ENCODE measurements around the gene TREM2.

TREM2 gene

GRCh38 chr6:41182069-41183034, 19.4 kb upstream of the TREM2 start:
- peak; percentile 82 for DNase-seq

- DNase-seq: no peak
These were observed 18.6 kb upstream of the TREM2 start for GRCh38 chr6:41181566-41181965.

DNA sequence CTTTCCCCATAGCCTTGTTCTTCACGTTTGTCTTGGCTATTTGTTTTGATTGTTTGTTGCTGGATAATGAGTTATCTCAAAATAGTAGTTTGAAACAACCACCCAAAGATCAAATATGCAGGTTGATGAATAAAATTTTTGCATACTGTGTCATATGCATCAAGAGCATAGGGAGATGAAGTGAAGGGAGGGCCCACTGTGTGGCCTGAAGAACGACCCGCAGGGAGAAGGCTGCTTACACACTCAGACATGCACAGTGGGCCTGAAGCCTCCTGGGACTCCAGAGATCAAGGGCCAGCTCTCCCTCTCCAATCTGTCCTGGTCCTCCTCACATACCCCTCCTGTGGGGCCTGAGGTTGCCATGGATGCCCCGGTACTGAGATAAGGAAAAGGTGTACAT, 16.2 kb upstream of the TREM2 start:
- DNase-seq: no peak

- DNase-seq: no peak
These were observed 14.8 kb upstream of the TREM2 start for GRCh38 chr6:41177695-41178094.

DNA sequence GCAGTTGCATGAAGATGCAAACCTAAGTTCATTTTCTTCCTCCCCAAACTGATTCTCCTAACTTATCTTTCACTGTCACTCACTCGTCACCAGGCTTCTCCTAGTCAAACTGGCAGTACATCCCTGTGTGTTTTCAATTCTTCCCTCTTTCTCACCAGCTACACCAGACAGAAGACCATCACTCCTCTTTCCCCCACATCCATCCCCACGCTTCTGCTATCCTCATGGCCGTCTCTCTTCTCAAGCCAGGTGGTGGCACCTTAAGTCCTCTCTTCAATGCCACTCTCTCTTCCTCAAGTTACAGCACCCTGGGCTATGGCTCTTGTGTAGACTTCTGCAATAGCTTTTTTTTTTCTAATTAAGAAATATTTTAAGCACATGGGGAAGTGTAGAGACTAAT, 14.4 kb upstream of the TREM2 start:
- DNase-seq: no peak

DNA sequence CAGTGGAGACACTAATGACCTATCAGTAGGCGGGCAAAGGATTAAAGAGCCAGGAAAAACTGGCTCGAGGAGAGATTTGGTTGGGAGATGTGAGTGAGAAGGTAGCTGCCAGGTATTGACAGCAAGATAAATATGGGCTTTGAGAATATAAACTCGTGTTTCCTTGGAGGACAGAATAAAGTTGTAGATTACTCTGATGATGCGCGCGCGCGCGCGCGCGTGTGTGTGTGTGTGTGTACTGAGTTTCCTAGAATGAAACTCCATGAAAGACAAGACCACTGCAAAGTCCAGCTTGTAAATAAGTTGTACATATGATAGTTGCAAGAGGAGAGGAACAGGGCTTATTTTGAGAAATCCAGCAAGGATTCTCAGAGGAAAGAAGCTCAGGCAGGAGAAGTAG, 13.3 kb upstream of the TREM2 start:
- DNase-seq: no peak

DNA sequence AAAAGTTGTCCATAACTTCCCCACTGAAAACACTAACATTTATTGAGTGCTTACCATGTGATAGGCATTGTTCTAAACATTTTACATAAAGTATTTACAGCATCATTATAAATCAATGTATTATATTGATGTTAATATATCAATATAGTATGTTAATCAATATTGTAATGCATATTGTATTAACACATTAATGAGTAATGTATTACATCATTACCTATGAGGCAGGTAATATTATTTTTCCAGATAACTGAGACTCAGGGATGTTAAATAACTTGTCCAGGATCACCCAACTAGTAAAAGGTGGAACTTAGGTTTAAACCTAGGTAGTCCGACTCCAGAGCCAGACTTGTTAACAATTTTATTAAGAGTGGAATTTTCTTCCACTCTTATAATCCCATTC, 12.2 kb upstream of the TREM2 start:
- no peak for DNase-seq

- no peak for DNase-seq
These were observed 11.7 kb upstream of the TREM2 start for GRCh38 chr6:41174610-41175009.

- no peak for DNase-seq
These were observed 9.0 kb upstream of the TREM2 start for GRCh38 chr6:41171908-41172307.

DNA sequence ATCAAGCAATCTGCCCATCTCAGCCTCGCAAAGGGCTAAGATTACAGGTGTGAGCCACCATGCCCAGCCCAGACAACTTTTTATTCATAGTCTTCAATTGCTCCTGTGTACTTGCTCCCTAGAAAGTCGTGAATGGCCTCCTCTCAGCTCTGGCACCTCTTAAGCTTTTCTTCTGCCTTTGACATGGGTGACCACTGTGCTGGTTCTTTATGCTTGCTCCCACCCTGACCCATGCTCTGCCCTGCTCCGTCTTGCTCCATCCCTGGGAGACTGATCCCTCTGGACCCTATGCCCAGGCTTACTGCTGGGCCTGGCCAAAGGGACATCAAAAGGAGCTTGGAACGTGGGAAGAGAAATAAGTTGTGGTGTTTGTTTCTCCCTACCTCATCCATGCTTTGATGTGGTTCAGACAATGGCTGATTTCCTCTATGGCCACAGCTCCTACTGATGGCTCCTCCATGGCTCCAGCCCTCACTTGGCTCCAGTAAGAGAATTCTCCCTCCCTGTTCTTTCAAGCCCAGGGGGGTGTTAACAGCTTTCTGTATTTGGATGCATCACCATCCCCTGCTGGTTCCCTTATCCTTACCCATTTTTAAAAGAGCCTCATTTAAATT, 7.7 kb upstream of the TREM2 start:
- DNase-seq: no peak

- DNase-seq: no peak
These were observed 4.5 kb upstream of the TREM2 start for GRCh38 chr6:41167173-41167963.

- DNase-seq: no peak
These were observed 1.7 kb upstream of the TREM2 start for GRCh38 chr6:41164551-41165120.

- DNase-seq: no peak
These were observed 452 bp upstream of the TREM2 start for GRCh38 chr6:41163419-41163717.

DNA sequence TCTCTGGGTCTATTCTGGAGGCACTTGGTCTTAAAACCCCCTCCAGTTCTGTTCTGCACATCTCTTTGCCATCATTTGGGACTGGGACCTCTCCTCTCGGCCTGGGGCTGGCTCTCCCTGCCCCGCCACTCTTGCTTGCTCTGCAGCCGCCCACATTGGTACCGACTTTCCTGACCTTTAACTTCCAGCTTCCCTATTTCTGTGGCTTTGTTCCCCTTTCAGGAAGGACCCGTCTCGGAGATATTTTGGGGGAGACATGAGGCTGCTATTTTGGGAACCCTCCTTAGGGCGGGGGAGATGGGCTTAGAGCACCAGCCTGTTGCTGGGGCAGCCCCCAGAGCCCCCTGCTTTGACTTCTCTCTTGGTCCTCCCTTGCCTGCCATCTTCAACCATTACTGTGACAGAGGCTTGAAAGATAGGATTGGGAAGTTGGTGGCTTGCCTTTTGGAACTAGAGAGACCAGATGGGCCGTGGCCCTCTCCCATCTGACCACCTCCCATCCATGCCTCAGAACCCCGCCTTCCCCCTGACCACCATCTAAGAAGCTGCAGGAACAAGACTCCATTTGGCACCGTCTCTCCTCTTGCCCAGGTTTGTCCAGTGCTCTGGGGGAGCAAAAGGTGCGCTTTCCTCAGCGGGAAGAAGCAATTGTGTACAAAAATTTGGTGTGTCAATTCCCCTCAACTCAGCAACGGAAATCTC, 914 bp downstream of the TREM2 start:
- peak; percentile 45 for DNase-seq

GRCh38 chr6:41161380-41161779, 1.5 kb downstream of the TREM2 start:
- DNase-seq: no peak

GRCh38 chr6:41160933-41161332, 2.0 kb downstream of the TREM2 start:
- DNase-seq: no peak

DNA sequence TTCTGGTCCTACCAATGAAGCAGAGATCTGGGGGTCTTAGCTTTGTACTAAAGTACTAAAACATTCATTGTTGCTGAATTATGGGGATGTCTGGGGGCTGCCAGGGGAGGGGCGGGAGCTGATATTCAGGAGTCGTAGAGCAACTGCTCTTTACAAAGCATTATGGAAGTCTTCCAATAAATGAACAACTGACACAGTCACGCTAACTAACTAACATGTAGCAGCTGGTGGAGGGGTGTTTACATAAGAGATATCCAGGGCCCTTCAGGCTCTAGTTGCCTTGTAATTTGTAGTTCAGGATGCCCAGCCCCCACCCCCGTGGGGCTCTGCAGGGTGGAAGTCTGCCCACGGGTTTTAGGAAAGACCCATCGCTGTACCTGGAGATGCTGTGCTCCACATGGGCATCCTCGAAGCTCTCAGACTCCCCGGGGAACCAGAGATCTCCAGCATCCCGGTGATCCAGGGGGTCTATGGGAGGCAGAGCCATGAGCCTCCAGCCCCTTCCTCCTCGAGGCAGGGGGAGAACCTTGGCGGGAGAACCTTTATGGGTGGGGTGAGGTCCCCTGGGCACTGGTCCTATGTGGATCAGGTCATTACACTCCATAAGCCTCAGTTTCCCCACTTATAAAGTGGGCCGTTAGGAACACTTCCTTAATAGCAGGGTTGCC, 3.4 kb downstream of the TREM2 start:
- DNase-seq: no peak

DNA sequence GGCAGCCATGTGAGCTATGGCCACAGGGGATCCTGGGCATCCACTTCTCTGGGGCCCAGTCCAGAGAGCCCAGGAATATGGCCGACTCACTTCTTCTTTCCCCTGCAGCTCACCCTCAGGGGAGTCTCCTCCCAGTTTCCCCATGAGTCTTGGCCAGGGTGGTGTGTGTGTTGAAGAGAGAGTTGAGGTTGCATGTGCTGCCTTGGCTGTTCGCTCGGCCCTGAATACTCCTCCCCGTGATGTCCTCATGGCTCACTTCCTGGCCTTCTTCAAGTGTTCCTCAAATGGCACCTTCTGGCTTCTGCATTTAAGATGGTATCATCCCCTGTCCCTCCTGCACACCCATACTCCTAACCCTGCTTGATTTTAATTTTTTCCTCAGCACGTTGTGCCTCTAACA, 5.6 kb downstream of the TREM2 start:
- DNase-seq: no peak

DNA sequence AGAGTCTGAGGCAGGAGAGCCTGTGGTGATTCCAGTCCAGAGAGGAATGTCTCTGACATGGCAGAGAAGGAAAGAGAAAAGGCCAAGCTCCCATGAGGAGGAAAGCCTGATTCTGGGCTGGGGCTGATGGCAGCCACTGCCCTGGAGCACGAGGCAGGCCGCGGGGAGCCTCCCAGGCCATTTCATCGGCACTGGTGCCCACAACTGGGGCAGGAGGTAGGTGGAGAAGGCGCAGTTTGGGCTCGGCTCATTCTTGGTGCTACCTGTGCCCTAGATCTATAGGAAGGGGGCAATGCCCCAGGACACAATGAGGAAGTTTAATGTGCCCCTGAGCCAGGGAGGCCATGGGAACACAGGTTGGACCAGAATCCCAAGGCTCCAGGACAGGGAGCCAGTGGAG, 6.1 kb downstream of the TREM2 start:
- DNase-seq: no peak

DNA sequence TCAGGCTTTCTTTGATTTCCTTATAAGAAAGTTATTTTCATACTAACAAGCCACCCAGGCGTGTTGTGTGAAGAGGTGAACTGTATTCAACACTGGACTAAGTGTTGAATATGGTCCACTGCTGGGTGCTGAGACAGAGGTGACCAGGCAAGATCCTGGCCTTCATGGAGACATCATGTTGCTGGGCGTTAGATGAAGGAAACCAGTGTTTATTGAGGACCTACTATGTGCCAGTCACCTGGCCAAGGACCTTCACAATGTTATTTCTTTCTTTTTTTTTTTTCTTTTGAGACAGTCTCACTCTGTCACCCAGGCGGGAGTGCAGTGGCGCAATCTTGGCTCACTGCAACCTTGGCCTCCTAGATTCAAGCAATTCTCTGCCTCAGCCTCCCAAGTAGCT, 6.9 kb downstream of the TREM2 start:
- no peak for DNase-seq

GRCh38 chr6:41155132-41155805, 7.6 kb downstream of the TREM2 start:
- no peak for DNase-seq
